CD4-positive, alpha-beta memory T cell (primary cell): ENCODE results near the gene HIP1. TPM values are rescaled to one million over a fixed set of nuclear protein-coding genes. Genes with fewer than 3 reads are reported as not detected.
"Not testable (repeated sequence)": the region's sequence is repeated elsewhere in the genome, so short reads cannot be mapped to it uniquely, and the experiment has no call there.

Experiments used
- CTCF ChIA-PET: fragments of 350-600 bp; sonication (Branson Sonifier 250); formaldehyde crosslinking; loops from one replicate; lab custom pipeline; 2021; ENCODE audit warnings: inconsistent platforms; ENCODE audit not compliant: partially characterized antibody; lab: Charles Lee
- POLR2A ChIA-PET: fragments of 350-600 bp; sonication (Branson Sonifier 250); formaldehyde crosslinking; loops from one replicate; lab custom pipeline; 2021; ENCODE audit not compliant: partially characterized antibody; lab: Charles Lee
- DNase-seq, 5 donors: peaks; one replicate each; pipeline versions ENCODE4 v3.0.0 to v3.0.0-alpha.2; 2020 to 2022; ENCODE audit warnings: mixed read lengths in 1 of 5
- H3K27ac ChIP-seq: one replicate; pipeline ENCODE4 v1.7.0; 2013; ENCODE audit warnings: low read depth, low read length
- H3K27me3 ChIP-seq: 2 replicates; pipeline ENCODE4 v1.7.0; 2013; ENCODE audit warnings: mild to moderate bottlenecking, low read length, moderate library complexity; ENCODE audit not compliant: insufficient read depth
- H3K36me3 ChIP-seq: 2 replicates; pipeline ENCODE4 v1.7.0; 2013; ENCODE audit warnings: mild to moderate bottlenecking, low read length, moderate library complexity; ENCODE audit not compliant: insufficient read depth
- H3K4me1 ChIP-seq: 2 replicates; pipeline ENCODE4 v1.7.0; 2013; ENCODE audit warnings: mild to moderate bottlenecking, low read length, moderate library complexity; ENCODE audit not compliant: insufficient read depth
- H3K4me3 ChIP-seq, 2 donors: one replicate each; pipeline ENCODE4 v1.7.0; 2013; ENCODE audit warnings: low read length in 2 of 2, mild to moderate bottlenecking in 1 of 2
- H3K9me3 ChIP-seq, 2 donors: one replicate each; pipeline ENCODE4 v1.7.0; 2013; ENCODE audit warnings: low read length in 2 of 2, control low read depth in 1 of 2; ENCODE audit not compliant: control insufficient read depth in 1 of 2
- H3K27ac Mint-ChIP-seq, 7 donors: one replicate each; pipeline ENCODE4 v1.8.0; 2020 to 2021; ENCODE audit warnings: mixed read lengths in 7 of 7, mild to moderate bottlenecking in 6 of 7, inconsistent platforms in 3 of 7, moderate library complexity in 3 of 7
- H3K27me3 Mint-ChIP-seq, 2 donors: one replicate each; pipeline ENCODE4 v1.8.0; 2020 to 2021; ENCODE audit warnings: mixed read lengths in 2 of 2
- H3K36me3 Mint-ChIP-seq, 2 donors: one replicate each; pipeline ENCODE4 v1.8.0; 2020 to 2021; ENCODE audit warnings: mixed read lengths in 2 of 2, inconsistent platforms in 1 of 2, mild to moderate bottlenecking in 1 of 2
- H3K4me1 Mint-ChIP-seq, 4 donors: one replicate each; pipeline ENCODE4 v1.8.0; 2020 to 2021; ENCODE audit warnings: mixed read lengths in 4 of 4, mild to moderate bottlenecking in 1 of 4
- H3K4me3 Mint-ChIP-seq, 8 donors: one replicate each; pipeline ENCODE4 v1.8.0; 2020 to 2021; ENCODE audit warnings: mixed read lengths in 8 of 8, mild to moderate bottlenecking in 7 of 8, moderate library complexity in 6 of 8, inconsistent platforms in 3 of 8
- H3K9me3 Mint-ChIP-seq, 8 donors: one replicate each; pipeline ENCODE4 v1.8.0; 2020 to 2021; ENCODE audit warnings: mixed read lengths in 8 of 8, mild to moderate bottlenecking in 5 of 8, inconsistent platforms in 3 of 8, moderate library complexity in 1 of 8
- intact Hi-C: fragments of 100-400 bp; cut with micrococcal nuclease; formaldehyde crosslinking; loops from one replicate; pipeline ENCODE4 v1.15.1; 2023
- polyA plus RNA-seq, 2 donors: library from polyadenylated mRNA; unstranded; fragments of 300-500 nt; fragmentation: Illumina TruSeq; gene quantifications; one replicate each; pipeline ENCODE4 v1.2.3, GENCODE V29; 2021
- total RNA-seq, 2 experiments: library from RNA; stranded (reverse); gene quantifications; one replicate each; pipeline ENCODE4 v1.2.3, GENCODE V29; 2021

HIP1 gene
- total and polyA plus RNA-seq, 4 experiments from 2014 or later: 2.2 to 3.5 (median 3.1) TPM; not detected in 1

GRCh38 chr7:75608451-75609122 is 130.2 kb downstream of the HIP1 start:
- peaks cover 0 to 2% (median 0%) of the 10 kb centered on the region in 8 donors for H3K9me3 Mint-ChIP-seq
- no peaks in the 10 kb centered on the region for H3K4me1 Mint-ChIP-seq
- Histone ChIP-seq H3K27ac (no peak overlapping the region), H3K9me3 (no peaks in the 10 kb centered on the region), H3K36me3 (no peaks in the 10 kb centered on the region), H3K4me3 (no peak overlapping the region), H3K27me3 (no peaks in the 10 kb centered on the region), H3K4me1 (no peaks in the 10 kb centered on the region)
- ChIA-PET CTCF (no interaction called here), POLR2A (no interaction called here)
- H3K36me3 Mint-ChIP-seq: no peaks in the 10 kb centered on the region
- no peak for DNase-seq
- intact Hi-C loops: no loop called here
- H3K27ac Mint-ChIP-seq: peak overlapping the region in 1 of 7 donors; percentile 32
- no peaks in the 10 kb centered on the region for H3K27me3 Mint-ChIP-seq
- H3K4me3 Mint-ChIP-seq: no peak overlapping the region

GRCh38 chr7:75604408-75604807 is 134.3 kb downstream of the HIP1 start:
- Mint-ChIP-seq H3K27me3 (no peaks in the 10 kb centered on the region), H3K4me3 (no peak overlapping the region), H3K4me1 (no peaks in the 10 kb centered on the region), H3K36me3 (no peaks in the 10 kb centered on the region), H3K9me3 (peaks cover 0 to 2% (median 0%) of the 10 kb centered on the region in 8 donors), H3K27ac (peak overlapping the region in 1 of 7 donors; percentile 63)
- DNase-seq: no peak
- CTCF ChIA-PET: no interaction called here
- no peak overlapping the region for H3K27ac ChIP-seq
- no peaks in the 10 kb centered on the region for H3K27me3 ChIP-seq
- H3K4me1 ChIP-seq: no peaks in the 10 kb centered on the region
- H3K4me3 ChIP-seq: no peak overlapping the region
- no peaks in the 10 kb centered on the region for H3K9me3 ChIP-seq
- intact Hi-C loops: no loop called here
- no peaks in the 10 kb centered on the region for H3K36me3 ChIP-seq
- POLR2A ChIA-PET: no interaction called here

- H3K27ac ChIP-seq, H3K36me3 ChIP-seq, H3K4me1 ChIP-seq, H3K27me3 Mint-ChIP-seq, H3K36me3 Mint-ChIP-seq, H3K4me1 Mint-ChIP-seq, H3K9me3 Mint-ChIP-seq, H3K4me3 ChIP-seq, POLR2A ChIA-PET, H3K27me3 ChIP-seq, intact Hi-C loops, H3K9me3 ChIP-seq, H3K27ac Mint-ChIP-seq, DNase-seq, H3K4me3 Mint-ChIP-seq: not testable (repeated sequence)
- CTCF ChIA-PET: interaction anchor here (0.6 to 1.2 kb wide), 3 partner anchors 11 to 851 kb away, joined by 3 to 4 read pairs (median 4); no protein-coding TSS in a partner anchor
Observed at GRCh38 chr7:75602831-75603230, 135.9 kb downstream of the HIP1 start.

GRCh38 chr7:75601539-75601938 is 137.2 kb downstream of the HIP1 start:
- CTCF ChIA-PET: interaction anchor here (0.6 kb wide), 1 partner anchor 38 kb away, joined by 4 read pairs; no protein-coding TSS in a partner anchor

GRCh38 chr7:75600748-75601147 is 138.0 kb downstream of the HIP1 start:
- H3K9me3 ChIP-seq, POLR2A ChIA-PET, intact Hi-C loops, H3K4me1 ChIP-seq, H3K36me3 Mint-ChIP-seq, CTCF ChIA-PET, H3K4me1 Mint-ChIP-seq, H3K27ac ChIP-seq, H3K4me3 Mint-ChIP-seq, H3K36me3 ChIP-seq, H3K27me3 Mint-ChIP-seq, H3K4me3 ChIP-seq, H3K9me3 Mint-ChIP-seq, H3K27ac Mint-ChIP-seq, H3K27me3 ChIP-seq, DNase-seq: not testable (repeated sequence)

More at GRCh38 chr7:75601539-75601938, 137.2 kb downstream of the HIP1 start:
- H3K4me1 ChIP-seq: no peaks in the 10 kb centered on the region
- no peak overlapping the region for H3K4me3 Mint-ChIP-seq
- H3K4me3 ChIP-seq: no peak overlapping the region
- no peaks in the 10 kb centered on the region for H3K9me3 ChIP-seq
- intact Hi-C loops: no loop called here
- peaks cover 0 to 6% (median 5%) of the 10 kb centered on the region in 4 donors for H3K4me1 Mint-ChIP-seq
- no peak overlapping the region for H3K27ac ChIP-seq
- H3K36me3 Mint-ChIP-seq: no peaks in the 10 kb centered on the region
- DNase-seq: no peak
- no peaks in the 10 kb centered on the region for H3K27me3 ChIP-seq
- H3K27me3 Mint-ChIP-seq: no peaks in the 10 kb centered on the region
- POLR2A ChIA-PET: no interaction called here
- peaks cover 0 to 2% (median 0%) of the 10 kb centered on the region in 8 donors for H3K9me3 Mint-ChIP-seq
- no peaks in the 10 kb centered on the region for H3K36me3 ChIP-seq
- H3K27ac Mint-ChIP-seq: no peak overlapping the region

- H3K27me3 ChIP-seq: no peaks in the 10 kb centered on the region
- no peaks in the 10 kb centered on the region for H3K36me3 ChIP-seq
- Mint-ChIP-seq H3K27me3 (no peaks in the 10 kb centered on the region), H3K36me3 (no peaks in the 10 kb centered on the region), H3K4me3 (no peak overlapping the region), H3K27ac (peak overlapping the region in 1 of 7 donors; percentile 53), H3K4me1 (peaks cover 0 to 11% (median 7%) of the 10 kb centered on the region in 4 donors), H3K9me3 (no peaks in the 10 kb centered on the region)
- no peak overlapping the region for H3K4me3 ChIP-seq
- POLR2A ChIA-PET: no interaction called here
- no peak for DNase-seq
- no peaks in the 10 kb centered on the region for H3K9me3 ChIP-seq
- no peak overlapping the region for H3K27ac ChIP-seq
- peaks cover 4% of the 10 kb centered on the region for H3K4me1 ChIP-seq
- intact Hi-C loops: no loop called here
- CTCF ChIA-PET: no interaction called here
Observed at GRCh38 chr7:75599244-75599781, 139.4 kb downstream of the HIP1 start.

GRCh38 chr7:75596727-75597614 is 141.8 kb downstream of the HIP1 start:
- Mint-ChIP-seq H3K9me3 (no peaks in the 10 kb centered on the region), H3K4me3 (no peak overlapping the region), H3K4me1 (peaks cover 0 to 11% (median 9%) of the 10 kb centered on the region in 4 donors), H3K36me3 (no peaks in the 10 kb centered on the region), H3K27ac (peak overlapping the region in 2 of 7 donors; percentile 31 to 36), H3K27me3 (no peaks in the 10 kb centered on the region)
- H3K4me3 ChIP-seq: no peak overlapping the region
- CTCF ChIA-PET: interaction anchor here (0.8 kb wide), 1 partner anchor 8 kb away, joined by 3 read pairs; no protein-coding TSS in a partner anchor
- peaks cover 4% of the 10 kb centered on the region for H3K4me1 ChIP-seq
- POLR2A ChIA-PET: no interaction called here
- intact Hi-C loops: no loop called here
- H3K27ac ChIP-seq: no peak overlapping the region
- DNase-seq: no peak
- H3K9me3 ChIP-seq: no peaks in the 10 kb centered on the region
- no peaks in the 10 kb centered on the region for H3K27me3 ChIP-seq
- H3K36me3 ChIP-seq: no peaks in the 10 kb centered on the region
